DMS79 (cell line): ENCODE measurements around the gene TRMT44.
"Not testable (repeated sequence)": the region's sequence is repeated elsewhere in the genome, so short reads cannot be mapped to it uniquely, and the experiment has no call there.

Experiments used
- DNase-seq: peaks from one replicate; lab custom pipeline; 2025; lab: John Stamatoyannopoulos, UW

Gene TRMT44

GRCh38 chr4:8406887-8407286 is 33.7 kb upstream of the TRMT44 start:
- not testable (repeated sequence) for DNase-seq

GRCh38 chr4:8407316-8407715 is 33.3 kb upstream of the TRMT44 start:
- no peak for DNase-seq

GRCh38 chr4:8407756-8408155 is 32.8 kb upstream of the TRMT44 start:
- DNase-seq: no peak

- DNase-seq: no peak
Observed at GRCh38 chr4:8409264-8410065, 31.1 kb upstream of the TRMT44 start.

- no peak for DNase-seq
Observed at GRCh38 chr4:8410066-8410625, 30.4 kb upstream of the TRMT44 start.

GRCh38 chr4:8410641-8411271 is 29.8 kb upstream of the TRMT44 start:
- DNase-seq: no peak

- DNase-seq: no peak
Observed at GRCh38 chr4:8411351-8412180, 29.0 kb upstream of the TRMT44 start.

- no peak for DNase-seq
Observed at GRCh38 chr4:8412288-8412687, 28.3 kb upstream of the TRMT44 start.

GRCh38 chr4:8414377-8414776 is 26.2 kb upstream of the TRMT44 start:
- no peak for DNase-seq

GRCh38 chr4:8417071-8417614 is 23.4 kb upstream of the TRMT44 start:
- no peak for DNase-seq

GRCh38 chr4:8419222-8420041 is 21.1 kb upstream of the TRMT44 start:
- DNase-seq: no peak

GRCh38 chr4:8420151-8420550 is 20.4 kb upstream of the TRMT44 start:
- DNase-seq: not testable (repeated sequence)

GRCh38 chr4:8422327-8422726 is 18.2 kb upstream of the TRMT44 start:
- no peak for DNase-seq

- no peak for DNase-seq
Observed at GRCh38 chr4:8422786-8423185, 17.8 kb upstream of the TRMT44 start.

GRCh38 chr4:8427262-8427661 is 13.3 kb upstream of the TRMT44 start:
- DNase-seq: no peak

- DNase-seq: peak; percentile 7
Observed at GRCh38 chr4:8427761-8428287, 12.8 kb upstream of the TRMT44 start.

- peak; percentile 33 for DNase-seq
Observed at GRCh38 chr4:8428288-8429097, 12.1 kb upstream of the TRMT44 start.

GRCh38 chr4:8431553-8431952 is 9.0 kb upstream of the TRMT44 start:
- no peak for DNase-seq

GRCh38 chr4:8433136-8433535 is 7.4 kb upstream of the TRMT44 start:
- no peak for DNase-seq
